Adrenal gland (tissue), 12 donors: Measurements from ENCODE around the gene ZFR2. TPM values are rescaled to one million over a fixed set of nuclear protein-coding genes. Genes with fewer than 3 reads are reported as not detected.

Experiments
- DNase-seq, 7 donors: peaks; one replicate each; pipeline ENCODE4 v3.0.0-alpha.2; 2019 to 2020
- H3K27ac ChIP-seq, 5 donors: fragments of 200-600 bp; sonication (generic) in 4 of 5; 1 replicate in 3 of 5; 2 replicates in 2 of 5; pipeline versions ENCODE4 v1.5.1 to v1.8.0; 2016 to 2020; ENCODE audit warnings: mild to moderate bottlenecking in 1 of 5
- H3K27me3 ChIP-seq: fragments of 200-600 bp; 2 replicates; pipeline ENCODE4 v1.8.0; 2021
- H3K36me3 ChIP-seq, 2 donors: fragments of 200-600 bp; replicated peaks in 1 of 2; 1 replicate in 1 of 2; 2 replicates in 1 of 2; pipeline versions ENCODE4 v1.5.1 to v1.8.0; 2018 to 2022
- H3K4me1 ChIP-seq, 2 donors: fragments of 200-600 bp; replicated peaks in 1 of 2; 1 replicate in 1 of 2; 2 replicates in 1 of 2; pipeline versions ENCODE4 v1.5.1 to v1.8.0; 2018 to 2021
- H3K4me3 ChIP-seq, 4 donors: fragments of 200-600 bp; sonication (generic) in 3 of 4; one replicate each; pipeline ENCODE4 v1.5.1; 2016 to 2018
- H3K9me3 ChIP-seq, 3 donors: fragments of 200-600 bp; sonication (generic) in 1 of 3; replicated peaks in 1 of 3; 1 replicate in 2 of 3; 2 replicates in 1 of 3; pipeline versions ENCODE4 v1.5.1 to v1.8.0; 2016 to 2021
- POLR2A ChIP-seq, 2 donors: fragments of 450-650 bp; IDR thresholded peaks; one replicate each; pipeline ENCODE4 v1.6.1; 2017; ENCODE audit warnings: antibody characterized with exemption in 2 of 2, mild to moderate bottlenecking in 2 of 2, moderate library complexity in 1 of 2
- WGBS, 4 donors: extraction: QIAGEN DNeasy Blood & Tissue Kit in 2 of 4; methylation state at CpG; one replicate each; pipeline versions ENCODE4 v1.1.5 to v1.1.7; 2013 to 2017; 5-methylcytosine and 5-hydroxymethylcytosine counted together
- intact Hi-C, 2 donors: fragments of 100-400 bp; cut with DNase I; formaldehyde crosslinking; loops; one replicate each; pipeline versions ENCODE4 v1.14.1 to v1.15.0; 2022 to 2023
- polyA plus RNA-seq, 3 donors: library from polyadenylated mRNA; stranded (reverse); fragments of 200-250 nt in 2 of 3; fragments of 350-450 nt in 1 of 3; fragmentation: Illumina TruSeq in 1 of 3; extraction: RNeasy Lipid Tissue Mini Kit (QIAGEN cat#74804) in 1 of 3; gene quantifications; one replicate each; pipeline ENCODE4 v1.2.3, GENCODE V29; 2013 to 2014
- total RNA-seq, 9 donors: library from RNA; depleted of rRNA in 4 of 9; stranded (reverse); fragments of >200 nt in 4 of 9; fragments of 120-200 nt in 1 of 9; fragmentation: NEBNext Ultra II Directional in 1 of 9; extraction: Animal tissue kit (Norgen Biotek cat#: 25700) in 1 of 9; gene quantifications; one replicate each; pipeline versions ENCODE4 v1.1.0 to v1.2.4, GENCODE V29; 2013 to 2023
- TF ChIP-seq, protein P1 (sequence below), 6 experiments: fragments of 450-650 bp in 4 of 6; fragments of 200-600 bp in 2 of 6; sonication (generic) in 1 of 6; IDR thresholded peaks; 1 replicate in 5 of 6; 2 replicates in 1 of 6; pipeline versions ENCODE4 v1.5.1 to v1.8.0; 2016 to 2021; ENCODE audit warnings: antibody characterized with exemption in 6 of 6, mild to moderate bottlenecking in 2 of 6, moderate library complexity in 1 of 6
- donor health status: healthy with polysubstance abuse.
- donor health status: Bipolar disorder and iron deficiency.
- donor health status: DM: yes; HTN: yes; CAD: no.
- donor health status: DM: no; HTN: no; CAD: no.
- donor health status: DM: no; HTN: no; CAD: no.
- donor health status: DM: yes; HTN: yes; CAD: no.

Gene ZFR2
- total and polyA plus RNA-seq, 12 donors, result 0.19 to 13.2 (median 1.7) TPM; not detected in 3

- 84 to 94% (median 91%) methylated on average over 16 to 17 of the region's 17 CpGs for WGBS, 4 donors
- no peak for DNase-seq
- intact Hi-C loops, result no loop called here
Measured at GRCh38 chr19:3837332-3837731, 31.5 kb downstream of the ZFR2 start.

DNA sequence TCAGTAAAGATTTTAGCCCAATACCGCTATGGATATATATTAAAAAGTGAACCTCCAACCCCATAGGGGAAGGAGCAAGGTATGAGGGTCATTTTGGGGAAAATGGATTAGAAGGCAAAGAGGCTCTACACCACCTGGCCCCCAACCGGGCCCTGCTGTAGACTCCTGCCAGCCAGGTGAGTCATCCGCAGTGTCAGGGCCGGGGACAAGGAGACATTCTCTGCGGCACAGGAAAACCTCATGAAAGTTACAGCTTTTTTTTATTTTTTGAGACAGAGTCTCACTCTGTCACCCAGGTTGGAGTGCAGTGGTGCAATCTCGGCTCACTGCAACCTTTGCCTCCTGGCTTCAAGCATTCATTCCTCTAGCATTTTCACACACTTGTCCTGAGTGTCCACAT lies 32.0 kb downstream of the ZFR2 start:
- TF ChIP-seq POLR2A (IDR thresholded peaks at IDR 0.05), result no peak
- TF ChIP-seq, protein P1, sequence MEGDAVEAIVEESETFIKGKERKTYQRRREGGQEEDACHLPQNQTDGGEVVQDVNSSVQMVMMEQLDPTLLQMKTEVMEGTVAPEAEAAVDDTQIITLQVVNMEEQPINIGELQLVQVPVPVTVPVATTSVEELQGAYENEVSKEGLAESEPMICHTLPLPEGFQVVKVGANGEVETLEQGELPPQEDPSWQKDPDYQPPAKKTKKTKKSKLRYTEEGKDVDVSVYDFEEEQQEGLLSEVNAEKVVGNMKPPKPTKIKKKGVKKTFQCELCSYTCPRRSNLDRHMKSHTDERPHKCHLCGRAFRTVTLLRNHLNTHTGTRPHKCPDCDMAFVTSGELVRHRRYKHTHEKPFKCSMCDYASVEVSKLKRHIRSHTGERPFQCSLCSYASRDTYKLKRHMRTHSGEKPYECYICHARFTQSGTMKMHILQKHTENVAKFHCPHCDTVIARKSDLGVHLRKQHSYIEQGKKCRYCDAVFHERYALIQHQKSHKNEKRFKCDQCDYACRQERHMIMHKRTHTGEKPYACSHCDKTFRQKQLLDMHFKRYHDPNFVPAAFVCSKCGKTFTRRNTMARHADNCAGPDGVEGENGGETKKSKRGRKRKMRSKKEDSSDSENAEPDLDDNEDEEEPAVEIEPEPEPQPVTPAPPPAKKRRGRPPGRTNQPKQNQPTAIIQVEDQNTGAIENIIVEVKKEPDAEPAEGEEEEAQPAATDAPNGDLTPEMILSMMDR (IDR thresholded peaks at IDR 0.05), result no peak
- intact Hi-C loops, result no loop called here
- WGBS, 4 donors, result 48 to 92% (median 61%) methylated on average over 6 of the region's 6 CpGs

More at GRCh38 chr19:3837332-3837731, 31.5 kb downstream of the ZFR2 start:
- Histone ChIP-seq H3K4me1 (no peaks in the 10 kb centered on the region), H3K9me3 (no peaks in the 10 kb centered on the region), H3K27ac (no peak overlapping the region), H3K4me3 (no peak overlapping the region), H3K36me3 (no peaks in the 10 kb centered on the region), H3K27me3 (no peaks in the 10 kb centered on the region)
- TF ChIP-seq, protein P1 (IDR thresholded peaks at IDR 0.05), result no peak
- TF ChIP-seq POLR2A (IDR thresholded peaks at IDR 0.05), result no peak

DNA sequence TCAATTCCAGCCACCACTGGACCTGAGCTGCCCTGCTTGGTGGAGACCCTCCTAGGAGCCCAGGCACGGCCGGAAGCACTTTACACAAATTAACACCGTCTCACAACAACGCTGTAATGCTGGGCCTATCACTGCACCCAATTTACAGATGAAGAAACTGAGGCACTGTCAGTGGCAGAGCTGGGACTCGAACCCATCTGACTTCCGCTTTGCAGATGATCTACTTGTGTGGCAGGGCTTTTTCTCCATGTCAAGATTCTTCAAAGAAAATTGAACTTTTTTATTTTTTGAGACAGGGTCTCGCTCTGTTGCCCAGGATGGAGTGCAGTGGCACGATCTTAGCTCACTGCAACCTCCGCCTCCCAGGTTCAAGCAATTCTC lies 33.8 kb downstream of the ZFR2 start:
- no peaks in the 10 kb centered on the region for H3K36me3 ChIP-seq

More for the DNA sequence above, 32.0 kb downstream of the ZFR2 start:
- H3K4me1 ChIP-seq, result no peaks in the 10 kb centered on the region
- H3K4me3 ChIP-seq, result no peak overlapping the region
- no peak overlapping the region for H3K27ac ChIP-seq
- peak in 2 of 7 donors; percentile 19 to 26 for DNase-seq
- H3K9me3 ChIP-seq, result no peaks in the 10 kb centered on the region
- no peaks in the 10 kb centered on the region for H3K27me3 ChIP-seq
- H3K36me3 ChIP-seq, result no peaks in the 10 kb centered on the region

GRCh38 chr19:3834349-3835054 lies 34.3 kb downstream of the ZFR2 start:
- no peaks in the 10 kb centered on the region for H3K36me3 ChIP-seq
- DNase-seq, result no peak
- no peaks in the 10 kb centered on the region for H3K27me3 ChIP-seq
- intact Hi-C loops, result no loop called here
- TF ChIP-seq POLR2A (IDR thresholded peaks at IDR 0.05), result no peak
- TF ChIP-seq, protein P1 (IDR thresholded peaks at IDR 0.05), result no peak
- H3K4me3 ChIP-seq, result no peak overlapping the region
- no peaks in the 10 kb centered on the region for H3K9me3 ChIP-seq
- no peak overlapping the region for H3K27ac ChIP-seq
- 85 to 90% (median 89%) methylated on average over 32 to 35 of the region's 35 CpGs for WGBS, 4 donors
- H3K4me1 ChIP-seq, result no peaks in the 10 kb centered on the region

More for the DNA sequence above, 33.8 kb downstream of the ZFR2 start:
- no peaks in the 10 kb centered on the region for H3K9me3 ChIP-seq
- intact Hi-C loops, result no loop called here
- TF ChIP-seq, protein P1 (IDR thresholded peaks at IDR 0.05), result no peak
- no peak for TF ChIP-seq POLR2A (IDR thresholded peaks at IDR 0.05)
- no peak for DNase-seq
- no peaks in the 10 kb centered on the region for H3K27me3 ChIP-seq
- 74 to 92% (median 88%) methylated on average over 7 to 9 of the region's 9 CpGs for WGBS, 4 donors
- no peaks in the 10 kb centered on the region for H3K4me1 ChIP-seq
- no peak overlapping the region for H3K4me3 ChIP-seq
- no peak overlapping the region for H3K27ac ChIP-seq
